ENCODE results near the gene CDK14. TPM values are rescaled to one million over a fixed set of nuclear protein-coding genes. Genes with fewer than 3 reads are reported as not detected.

Gene CDK14
- total RNA-seq, 1 donor from 2014 or later: 131 TPM

DNA sequence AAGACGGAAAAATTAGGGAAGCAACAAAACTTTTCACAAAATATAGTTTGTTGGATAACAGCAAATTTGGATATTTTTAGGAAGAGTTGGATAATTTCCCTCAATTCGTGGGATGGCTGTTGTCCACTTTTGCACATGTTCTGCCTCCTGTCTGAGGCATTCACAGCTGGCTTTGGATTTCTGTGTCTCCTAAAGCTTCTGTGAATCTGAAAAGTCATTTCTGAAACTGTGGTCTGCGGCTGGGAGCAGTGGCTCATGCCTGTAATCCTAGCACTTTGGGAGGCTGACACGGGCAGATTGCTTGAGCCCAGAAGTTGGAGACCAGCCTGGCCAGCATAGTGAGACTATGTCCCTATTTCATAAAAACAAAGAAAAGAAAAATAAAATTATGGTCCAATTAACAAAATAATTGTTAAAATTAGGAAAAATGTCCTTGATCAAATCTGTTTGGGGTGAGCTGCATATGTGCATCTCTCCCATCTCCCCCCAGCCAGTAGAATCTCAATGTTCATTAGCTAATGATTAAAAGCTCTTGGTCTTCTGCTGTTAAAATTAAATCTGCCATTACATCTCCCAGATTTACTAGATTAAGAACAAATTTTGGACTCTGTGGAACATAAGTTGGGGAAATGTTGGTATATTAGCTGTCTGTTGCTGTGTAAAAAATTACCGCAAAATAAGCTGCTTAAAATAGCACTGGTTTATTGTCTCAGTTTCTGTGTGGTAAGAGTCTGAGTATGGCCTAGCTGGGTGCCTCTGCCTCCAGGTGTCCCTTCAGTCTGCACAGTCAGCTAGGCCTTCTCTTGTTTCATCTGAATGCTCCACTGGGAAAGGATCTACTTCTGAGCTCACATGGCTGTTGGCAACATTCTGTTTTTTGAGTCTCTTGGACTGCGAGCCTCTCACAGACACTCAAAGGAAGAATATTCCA is 336.1 kb downstream of the CDK14 start:
- no peaks in the 10 kb centered on the region for H3K27me3 Mint-ChIP-seq (ENCODE audit: unreplicated experiment)
- no peaks in the 10 kb centered on the region for H3K9me3 Mint-ChIP-seq (ENCODE audit: unreplicated experiment)
- H3K4me3 Mint-ChIP-seq (ENCODE audit: unreplicated experiment): no peak overlapping the region
- peak overlapping the region; percentile 46 for H3K27ac Mint-ChIP-seq (ENCODE audit: unreplicated experiment)
- no peak for DNase-seq (ENCODE audit: extremely low spot score, unreplicated experiment)
- TF ChIP-seq, protein P1, sequence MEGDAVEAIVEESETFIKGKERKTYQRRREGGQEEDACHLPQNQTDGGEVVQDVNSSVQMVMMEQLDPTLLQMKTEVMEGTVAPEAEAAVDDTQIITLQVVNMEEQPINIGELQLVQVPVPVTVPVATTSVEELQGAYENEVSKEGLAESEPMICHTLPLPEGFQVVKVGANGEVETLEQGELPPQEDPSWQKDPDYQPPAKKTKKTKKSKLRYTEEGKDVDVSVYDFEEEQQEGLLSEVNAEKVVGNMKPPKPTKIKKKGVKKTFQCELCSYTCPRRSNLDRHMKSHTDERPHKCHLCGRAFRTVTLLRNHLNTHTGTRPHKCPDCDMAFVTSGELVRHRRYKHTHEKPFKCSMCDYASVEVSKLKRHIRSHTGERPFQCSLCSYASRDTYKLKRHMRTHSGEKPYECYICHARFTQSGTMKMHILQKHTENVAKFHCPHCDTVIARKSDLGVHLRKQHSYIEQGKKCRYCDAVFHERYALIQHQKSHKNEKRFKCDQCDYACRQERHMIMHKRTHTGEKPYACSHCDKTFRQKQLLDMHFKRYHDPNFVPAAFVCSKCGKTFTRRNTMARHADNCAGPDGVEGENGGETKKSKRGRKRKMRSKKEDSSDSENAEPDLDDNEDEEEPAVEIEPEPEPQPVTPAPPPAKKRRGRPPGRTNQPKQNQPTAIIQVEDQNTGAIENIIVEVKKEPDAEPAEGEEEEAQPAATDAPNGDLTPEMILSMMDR (IDR thresholded peaks at IDR 0.05): no peak
- H3K36me3 Mint-ChIP-seq (ENCODE audit: unreplicated experiment): peaks cover 11% of the 10 kb centered on the region
- peaks cover 27% of the 10 kb centered on the region for H3K4me1 Mint-ChIP-seq (ENCODE audit: unreplicated experiment)

DNA sequence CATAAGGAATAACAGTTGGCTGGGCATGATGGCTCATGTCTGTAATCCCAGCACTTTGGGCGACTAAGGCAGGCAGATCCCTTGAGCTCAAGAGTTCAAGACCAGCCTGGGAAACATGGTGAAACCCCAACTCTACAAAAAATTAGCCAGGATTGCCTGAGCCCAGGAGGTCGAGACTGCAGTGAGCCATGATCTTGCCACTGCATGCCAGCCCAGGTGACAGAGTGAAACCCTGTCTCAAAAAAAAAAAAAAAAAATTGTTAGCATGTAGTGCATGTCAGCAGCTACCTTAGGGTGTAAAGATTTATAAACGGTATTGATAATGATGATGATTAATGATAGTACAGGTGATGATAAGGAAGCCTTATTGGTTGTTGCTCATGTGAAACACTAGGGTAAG is 336.9 kb downstream of the CDK14 start:
- TF ChIP-seq, protein P1 (IDR thresholded peaks at IDR 0.05): no peak
- Mint-ChIP-seq H3K4me1 (ENCODE audit: unreplicated experiment) (peaks cover 27% of the 10 kb centered on the region), H3K27ac (ENCODE audit: unreplicated experiment) (peak overlapping the region; percentile 46), H3K36me3 (ENCODE audit: unreplicated experiment) (peaks cover 11% of the 10 kb centered on the region), H3K4me3 (ENCODE audit: unreplicated experiment) (no peak overlapping the region), H3K27me3 (ENCODE audit: unreplicated experiment) (no peaks in the 10 kb centered on the region), H3K9me3 (ENCODE audit: unreplicated experiment) (no peaks in the 10 kb centered on the region)
- DNase-seq (ENCODE audit: extremely low spot score, unreplicated experiment): no peak

DNA sequence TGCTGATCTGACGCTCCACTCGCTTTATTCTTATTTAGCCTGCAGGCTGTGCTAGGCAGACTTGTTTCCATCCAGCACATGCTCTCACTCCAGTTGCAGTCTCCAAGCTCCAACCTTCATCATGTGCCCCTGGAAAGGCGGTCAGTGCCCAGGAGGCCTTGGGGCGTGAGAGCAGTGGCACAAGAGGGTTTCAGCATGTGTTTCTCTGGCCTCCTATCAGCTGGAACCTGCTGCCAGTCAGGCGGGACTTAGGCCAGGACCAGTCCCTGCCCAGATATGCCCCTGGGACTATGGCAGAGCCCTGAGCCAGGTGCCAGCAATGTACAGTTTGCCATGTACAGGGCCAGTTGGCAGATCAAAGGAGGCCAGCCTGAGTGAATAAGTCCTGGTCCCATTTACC is 337.9 kb downstream of the CDK14 start:
- TF ChIP-seq, protein P1 (IDR thresholded peaks at IDR 0.05): no peak
- no peak for DNase-seq (ENCODE audit: extremely low spot score, unreplicated experiment)
- Mint-ChIP-seq H3K36me3 (ENCODE audit: unreplicated experiment) (peaks cover 11% of the 10 kb centered on the region), H3K27me3 (ENCODE audit: unreplicated experiment) (no peaks in the 10 kb centered on the region), H3K4me1 (ENCODE audit: unreplicated experiment) (peaks cover 27% of the 10 kb centered on the region), H3K27ac (ENCODE audit: unreplicated experiment) (no peak overlapping the region), H3K4me3 (ENCODE audit: unreplicated experiment) (no peak overlapping the region), H3K9me3 (ENCODE audit: unreplicated experiment) (no peaks in the 10 kb centered on the region)

DNA sequence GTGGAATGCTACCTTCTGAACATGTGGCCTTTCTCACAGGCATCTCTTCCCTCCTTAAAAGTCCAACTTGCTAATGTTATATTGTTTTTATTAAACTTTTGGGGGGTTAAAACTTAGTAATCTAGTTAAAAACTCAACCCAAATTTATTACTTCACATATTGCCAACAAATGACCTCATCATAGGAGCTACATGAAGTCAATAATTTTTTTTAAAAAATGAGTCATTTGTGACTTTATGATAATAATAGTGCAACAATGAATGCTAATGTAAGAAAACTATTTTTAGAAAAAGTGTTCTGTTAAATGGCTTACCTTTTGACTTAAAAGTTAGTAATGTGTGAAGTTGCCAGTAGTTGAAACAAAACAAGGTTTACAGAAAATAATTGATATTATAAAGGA is 342.2 kb downstream of the CDK14 start:
- Mint-ChIP-seq H3K4me3 (ENCODE audit: unreplicated experiment) (no peak overlapping the region), H3K9me3 (ENCODE audit: unreplicated experiment) (no peaks in the 10 kb centered on the region), H3K36me3 (ENCODE audit: unreplicated experiment) (peaks cover 6% of the 10 kb centered on the region), H3K4me1 (ENCODE audit: unreplicated experiment) (peaks cover 5% of the 10 kb centered on the region), H3K27me3 (ENCODE audit: unreplicated experiment) (no peaks in the 10 kb centered on the region), H3K27ac (ENCODE audit: unreplicated experiment) (no peak overlapping the region)
- TF ChIP-seq, protein P1 (IDR thresholded peaks at IDR 0.05): no peak
- DNase-seq (ENCODE audit: extremely low spot score, unreplicated experiment): no peak

DNA sequence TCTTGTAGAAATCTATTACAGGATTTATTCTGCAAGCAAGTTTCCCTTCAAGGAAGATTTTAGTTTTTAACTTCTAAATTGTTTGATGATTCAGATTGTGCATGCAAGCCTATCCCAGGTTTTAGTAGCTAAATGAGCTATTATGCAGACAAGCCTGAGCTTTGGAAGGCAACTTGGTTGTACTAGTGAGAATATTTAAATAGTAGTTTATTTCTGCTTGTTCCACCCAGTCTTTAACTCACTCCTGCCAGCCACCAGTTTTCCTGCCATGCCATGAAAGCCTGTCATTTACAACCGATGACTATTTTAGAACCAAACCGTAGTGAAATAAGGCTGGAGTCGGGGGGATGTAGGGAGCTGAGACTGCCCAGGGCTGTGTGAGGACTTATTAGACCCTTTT is 343.5 kb downstream of the CDK14 start:
- no peak for DNase-seq (ENCODE audit: extremely low spot score, unreplicated experiment)
- Mint-ChIP-seq H3K27ac (ENCODE audit: unreplicated experiment) (no peak overlapping the region), H3K27me3 (ENCODE audit: unreplicated experiment) (no peaks in the 10 kb centered on the region), H3K9me3 (ENCODE audit: unreplicated experiment) (no peaks in the 10 kb centered on the region), H3K4me3 (ENCODE audit: unreplicated experiment) (no peak overlapping the region), H3K36me3 (ENCODE audit: unreplicated experiment) (peaks cover 8% of the 10 kb centered on the region), H3K4me1 (ENCODE audit: unreplicated experiment) (no peaks in the 10 kb centered on the region)
- TF ChIP-seq, protein P1 (IDR thresholded peaks at IDR 0.05): no peak

Measured in osteocyte (in vitro differentiated cells).